Lung (tissue), 12 donors: ENCODE data around the gene NCAM1. TPM values are rescaled to one million over a fixed set of nuclear protein-coding genes. Genes with fewer than 3 reads are reported as not detected.

Experiments used
- ATAC-seq: fragments of 200-7000 bp; cut with Tn5 transposase; one replicate; pipeline ENCODE4 v1.9.1; 2020; ENCODE audit warnings: moderate number of reproducible peaks; ENCODE audit not compliant: insufficient read depth, low FRiP score
- DNase-seq, 3 donors: peaks; one replicate each; pipeline ENCODE4 v3.0.0-alpha.2; 2013 to 2017
- H3K27ac ChIP-seq, 2 donors: one replicate each; pipeline ENCODE4 v1.5.1; 2013; ENCODE audit warnings: mild to moderate bottlenecking in 2 of 2, moderate library complexity in 2 of 2, control low read depth in 1 of 2, inconsistent platforms in 1 of 2, low read depth in 1 of 2, low read length in 1 of 2
- H3K27me3 ChIP-seq, 3 donors: one replicate each; pipeline ENCODE4 v1.5.1; 2013; ENCODE audit warnings: low read length in 2 of 3; ENCODE audit not compliant: control insufficient read depth in 3 of 3, insufficient read depth in 3 of 3
- H3K36me3 ChIP-seq, 4 donors: one replicate each; pipeline ENCODE4 v1.5.1; 2013; ENCODE audit warnings: low read length in 4 of 4, mild to moderate bottlenecking in 1 of 4, moderate library complexity in 1 of 4; ENCODE audit not compliant: control insufficient read depth in 4 of 4, insufficient read depth in 4 of 4
- H3K4me1 ChIP-seq, 5 donors: one replicate each; pipeline ENCODE4 v1.5.1; 2013; ENCODE audit warnings: low read length in 5 of 5, mild to moderate bottlenecking in 2 of 5, moderate library complexity in 1 of 5; ENCODE audit not compliant: control insufficient read depth in 5 of 5, insufficient read depth in 5 of 5
- H3K4me3 ChIP-seq: one replicate; pipeline ENCODE4 v1.5.1; 2013; ENCODE audit warnings: mild to moderate bottlenecking, control low read depth, moderate library complexity
- H3K9ac ChIP-seq, 2 donors: one replicate each; pipeline ENCODE4 v1.5.1; 2013; ENCODE audit warnings: low read length in 2 of 2, control low read depth in 1 of 2; ENCODE audit not compliant: insufficient read depth in 1 of 2
- H3K9me3 ChIP-seq, 4 donors: one replicate each; pipeline ENCODE4 v1.5.1; 2013; ENCODE audit warnings: low read length in 3 of 4, mild to moderate bottlenecking in 1 of 4, moderate library complexity in 1 of 4; ENCODE audit not compliant: control insufficient read depth in 4 of 4, insufficient read depth in 3 of 4
- WGBS, 2 donors: extraction: QIAGEN DNeasy Blood & Tissue Kit; methylation state at CpG; one replicate each; pipeline ENCODE4 v1.1.7; 2013; 5-methylcytosine and 5-hydroxymethylcytosine counted together
- polyA plus RNA-seq, 2 donors: library from polyadenylated mRNA; stranded (reverse); fragments of 200-250 nt; gene quantifications; one replicate each; pipeline ENCODE4 v1.2.1, GENCODE V29; 2013
- total RNA-seq, 2 donors: library from RNA; depleted of rRNA in 1 of 2; stranded (reverse); fragments of >200 nt in 1 of 2; gene quantifications; one replicate each; pipeline ENCODE4 v1.2.1, GENCODE V29; 2014 to 2021
- TF ChIP-seq, protein P1 (sequence below): IDR thresholded peaks from 2 replicates; pipeline ENCODE4 v1.5.1; 2012; ENCODE audit warnings: mild to moderate bottlenecking; ENCODE audit errors: control extremely low read depth, extremely low read depth
- donor health status: control.
- donor health status: control.
- donor health status: Bipolar disorder and iron deficiency.
- donor health status: healthy.
- donor health status: DM: yes; HTN: yes; CAD: no.

Gene NCAM1
- total and polyA plus RNA-seq, 4 donors: 0.28 to 36.5 (median 2.4) TPM

DNA sequence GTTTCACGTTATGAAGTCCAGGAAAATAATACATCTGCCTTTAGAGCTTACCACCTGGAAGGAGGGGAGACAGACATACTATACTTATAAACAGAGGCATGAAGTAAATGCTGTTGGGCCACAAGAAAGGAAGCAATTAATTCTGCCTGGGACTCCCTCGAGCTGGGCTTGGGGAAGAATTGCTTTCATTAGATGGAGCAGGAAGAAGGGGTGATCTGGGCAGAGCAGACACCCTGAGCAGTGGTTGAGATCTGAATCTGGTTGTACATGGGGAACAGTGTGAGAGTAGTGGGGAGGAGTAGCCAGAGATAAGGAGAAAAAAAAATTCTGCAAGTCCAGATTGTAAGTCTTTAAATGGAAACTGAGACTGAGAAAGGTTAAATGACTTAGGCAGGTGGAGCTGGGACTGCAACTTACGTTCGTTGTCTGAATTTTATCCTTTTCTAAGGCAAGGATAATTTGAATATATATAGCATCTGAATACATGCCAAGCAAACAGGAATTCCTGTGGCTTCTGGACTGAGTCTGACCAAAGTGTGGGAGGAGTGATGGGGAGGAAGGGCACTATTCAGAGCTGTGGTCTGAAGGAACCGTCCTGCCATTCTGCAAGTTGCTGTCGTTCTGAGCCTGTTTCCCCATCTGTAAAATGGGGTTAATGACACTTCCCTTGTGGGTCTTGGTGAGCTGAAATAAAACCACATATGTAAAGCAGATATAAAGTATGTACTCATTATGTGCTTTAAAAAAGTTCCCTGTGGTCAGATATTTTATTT lies 7.9 kb downstream of the NCAM1 start:
- Histone ChIP-seq H3K9ac (no peak overlapping the region), H3K27ac (no peak overlapping the region), H3K4me3 (no peak overlapping the region), H3K27me3 (no peaks in the 10 kb centered on the region), H3K9me3 (no peaks in the 10 kb centered on the region), H3K36me3 (no peaks in the 10 kb centered on the region), H3K4me1 (peaks cover 0 to 24% (median 11%) of the 10 kb centered on the region in 5 donors)
- DNase-seq: peak in 1 of 3 donors; percentile 37
- 15 to 21% methylated on average over 6 of the region's 6 CpGs for WGBS, 2 donors
- TF ChIP-seq, protein P1, sequence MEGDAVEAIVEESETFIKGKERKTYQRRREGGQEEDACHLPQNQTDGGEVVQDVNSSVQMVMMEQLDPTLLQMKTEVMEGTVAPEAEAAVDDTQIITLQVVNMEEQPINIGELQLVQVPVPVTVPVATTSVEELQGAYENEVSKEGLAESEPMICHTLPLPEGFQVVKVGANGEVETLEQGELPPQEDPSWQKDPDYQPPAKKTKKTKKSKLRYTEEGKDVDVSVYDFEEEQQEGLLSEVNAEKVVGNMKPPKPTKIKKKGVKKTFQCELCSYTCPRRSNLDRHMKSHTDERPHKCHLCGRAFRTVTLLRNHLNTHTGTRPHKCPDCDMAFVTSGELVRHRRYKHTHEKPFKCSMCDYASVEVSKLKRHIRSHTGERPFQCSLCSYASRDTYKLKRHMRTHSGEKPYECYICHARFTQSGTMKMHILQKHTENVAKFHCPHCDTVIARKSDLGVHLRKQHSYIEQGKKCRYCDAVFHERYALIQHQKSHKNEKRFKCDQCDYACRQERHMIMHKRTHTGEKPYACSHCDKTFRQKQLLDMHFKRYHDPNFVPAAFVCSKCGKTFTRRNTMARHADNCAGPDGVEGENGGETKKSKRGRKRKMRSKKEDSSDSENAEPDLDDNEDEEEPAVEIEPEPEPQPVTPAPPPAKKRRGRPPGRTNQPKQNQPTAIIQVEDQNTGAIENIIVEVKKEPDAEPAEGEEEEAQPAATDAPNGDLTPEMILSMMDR: no peak
- ATAC-seq: no peak

DNA sequence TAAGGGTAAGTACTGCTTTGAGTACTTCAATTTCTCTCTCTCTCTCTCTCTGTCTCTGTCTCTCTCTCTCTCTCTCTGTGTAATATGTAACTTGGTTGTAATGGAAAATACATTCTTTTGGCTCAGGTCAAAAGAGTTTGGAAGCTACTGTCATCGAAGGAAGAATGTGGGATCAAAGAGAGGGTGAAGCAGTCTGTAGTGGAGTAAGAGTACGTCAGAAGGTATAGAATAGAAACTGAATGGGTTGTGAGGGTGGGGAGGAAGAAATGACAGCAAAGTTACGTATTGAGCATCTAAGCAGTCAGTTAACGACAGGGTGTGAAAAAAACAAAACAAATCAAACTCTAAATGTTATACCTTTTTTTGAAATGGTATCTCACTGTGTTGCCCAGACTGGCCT lies 10.0 kb downstream of the NCAM1 start:
- Histone ChIP-seq H3K36me3 (no peaks in the 10 kb centered on the region), H3K27ac (no peak overlapping the region), H3K4me1 (peaks cover 0 to 28% (median 7%) of the 10 kb centered on the region in 5 donors), H3K4me3 (no peak overlapping the region), H3K27me3 (no peaks in the 10 kb centered on the region), H3K9me3 (no peaks in the 10 kb centered on the region), H3K9ac (no peak overlapping the region)
- no peak for DNase-seq
- TF ChIP-seq, protein P1: no peak
- ATAC-seq: no peak
- WGBS, 2 donors: 71 to 82% methylated on average over 4 of the region's 4 CpGs

DNA sequence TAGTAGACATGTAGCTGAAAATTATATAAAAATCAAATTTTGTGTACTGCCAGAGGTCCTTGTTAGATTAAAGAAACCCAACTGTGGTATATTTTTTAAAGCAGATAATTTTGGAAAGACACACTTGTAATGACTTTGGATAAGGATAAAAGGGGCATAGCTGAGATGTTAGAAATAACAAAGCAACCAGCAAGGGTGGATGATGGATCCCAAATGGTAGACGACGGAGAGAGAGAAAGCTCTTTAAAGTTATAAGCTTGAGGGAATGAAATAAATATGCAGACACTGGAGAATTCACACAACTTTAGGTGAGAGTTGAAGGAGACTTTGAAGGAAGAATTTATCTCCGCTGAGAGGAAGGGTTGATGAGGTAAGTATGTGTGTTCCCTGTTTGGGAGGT lies 10.6 kb downstream of the NCAM1 start:
- H3K27ac ChIP-seq: no peak overlapping the region
- peak; percentile 57 to 92 (median 66) for DNase-seq
- WGBS, 2 donors: 81 to 93% methylated on average over 3 of the region's 3 CpGs
- H3K4me3 ChIP-seq: no peak overlapping the region
- TF ChIP-seq, protein P1: no peak
- ATAC-seq: no peak
- H3K9me3 ChIP-seq: no peaks in the 10 kb centered on the region
- H3K36me3 ChIP-seq: no peaks in the 10 kb centered on the region
- no peaks in the 10 kb centered on the region for H3K27me3 ChIP-seq
- H3K4me1 ChIP-seq: peaks cover 0 to 25% (median 7%) of the 10 kb centered on the region in 5 donors
- no peak overlapping the region for H3K9ac ChIP-seq
